H4 (cell line): ENCODE results near the gene AUNIP. TPM values are rescaled to one million over a fixed set of nuclear protein-coding genes. Genes with fewer than 3 reads are reported as not detected.

Experiments used
- DNase-seq: peaks from one replicate; pipeline ENCODE4 v3.0.0-alpha.2; 2015; ENCODE audit warnings: low spot score
- total RNA-seq: library from RNA; depleted of rRNA; stranded (reverse); fragments of >200 nt; shearing (Covaris generic); gene quantifications from 2 replicates; pipeline ENCODE4 v1.2.3, GENCODE V29; 2014; rRNA removed

AUNIP gene
- total RNA-seq, 1 experiment from 2014 or later: 8.7 TPM

DNA sequence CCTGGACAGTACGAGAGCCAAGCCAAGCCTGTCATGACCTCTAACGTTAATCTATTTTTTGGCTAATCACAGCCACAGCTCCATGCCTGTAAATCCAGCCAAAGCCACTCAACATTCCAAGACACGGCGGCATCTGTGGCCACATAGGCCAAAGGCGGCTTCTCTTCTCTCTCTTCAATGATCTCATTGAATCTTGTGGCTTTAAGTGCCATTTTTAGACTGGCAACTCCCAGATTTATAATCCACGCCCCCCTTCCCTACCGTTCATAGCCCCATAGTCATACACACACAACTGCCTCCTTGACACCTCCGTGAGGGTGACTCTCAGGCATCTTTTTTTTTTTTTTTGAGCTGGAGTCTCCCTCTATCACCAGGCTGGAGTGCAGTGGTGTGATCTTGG lies 64.9 kb downstream of the AUNIP start:
- DNase-seq: peak; percentile 52

DNA sequence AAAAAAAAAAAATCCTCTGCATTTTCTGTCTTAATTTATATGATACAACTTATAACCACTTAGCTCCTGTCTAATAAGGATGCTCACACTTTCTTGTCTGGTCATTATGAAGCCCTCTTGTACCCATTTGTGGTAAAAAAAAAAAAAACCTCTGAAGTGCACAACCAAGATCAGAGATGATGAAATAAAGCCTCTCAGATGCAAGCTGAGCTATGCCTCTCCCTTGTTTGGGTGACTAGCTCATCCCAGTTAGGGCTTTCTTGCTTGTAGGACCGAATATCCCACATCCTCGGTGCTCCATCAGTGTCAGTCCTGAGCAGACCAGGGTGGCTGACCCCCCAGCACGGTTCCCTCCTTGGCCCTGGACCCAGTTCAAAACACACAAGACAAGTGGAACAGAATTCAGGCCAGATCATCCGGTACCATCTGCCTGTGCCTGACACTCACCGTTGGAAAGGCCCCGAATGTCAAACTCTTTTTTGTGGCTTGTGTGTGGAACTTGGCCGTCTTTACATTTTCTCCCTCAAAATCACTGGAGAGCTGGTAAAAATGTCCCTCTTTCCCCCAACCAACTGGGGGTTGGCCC lies 65.6 kb downstream of the AUNIP start:
- no peak for DNase-seq

DNA sequence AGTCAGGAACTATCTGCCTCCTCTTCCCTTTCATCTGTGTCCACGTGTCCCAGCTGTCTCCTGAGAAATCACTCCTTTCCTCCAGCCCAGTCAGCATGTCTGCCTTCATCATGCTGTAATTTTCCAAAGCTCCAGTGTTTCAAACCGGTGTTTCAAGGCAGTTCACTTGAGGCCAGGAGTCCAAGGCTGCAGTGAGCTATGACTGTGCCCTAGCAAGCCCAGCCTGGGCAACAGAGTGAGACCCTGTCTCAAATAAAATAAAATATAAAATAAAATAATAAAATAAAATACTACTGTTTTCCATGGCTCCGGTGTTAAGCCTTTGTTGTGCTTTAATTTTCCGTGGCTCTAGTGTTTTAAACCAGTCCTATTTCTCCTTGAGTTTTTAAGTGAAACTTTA lies 67.1 kb downstream of the AUNIP start:
- no peak for DNase-seq

DNA sequence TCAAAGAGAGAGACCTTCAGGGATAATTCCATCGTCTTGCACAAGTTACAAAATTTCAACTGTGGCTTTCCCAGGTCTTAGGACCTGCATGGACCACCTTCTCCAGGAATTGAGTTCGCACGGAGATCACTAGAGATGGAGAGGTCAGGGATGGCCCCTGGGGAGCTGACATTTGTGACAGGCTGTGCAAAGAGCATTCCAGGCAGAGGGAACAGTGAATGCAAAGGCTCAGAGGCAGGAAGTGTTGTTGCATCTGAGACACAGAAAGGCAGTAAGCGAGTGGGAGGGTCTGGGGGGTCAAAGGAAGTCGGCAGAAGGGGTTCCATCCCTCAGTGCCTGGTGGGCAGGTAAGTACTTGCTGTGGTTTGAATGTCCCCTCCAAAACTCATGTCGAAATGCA lies 68.8 kb downstream of the AUNIP start:
- no peak for DNase-seq

DNA sequence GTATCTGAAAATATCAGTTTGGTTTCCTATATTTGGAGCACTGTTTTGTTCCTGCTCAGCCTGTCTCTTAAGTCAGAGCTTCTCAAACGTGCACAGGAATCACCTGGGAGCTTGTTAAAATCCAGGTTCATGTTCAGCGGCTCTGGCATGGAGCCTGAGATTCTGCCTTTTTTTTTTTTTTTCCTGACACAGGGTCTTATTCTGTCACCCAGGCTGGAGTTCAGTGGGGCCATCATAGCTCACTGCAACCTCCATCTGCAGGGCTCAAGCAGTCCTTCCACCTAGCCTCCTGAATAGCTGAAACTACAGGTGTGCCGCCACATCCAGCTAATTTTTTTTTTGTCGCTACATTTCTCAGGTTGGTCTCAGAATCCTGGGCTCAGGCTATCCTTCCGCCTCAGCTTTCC lies 71.5 kb downstream of the AUNIP start:
- no peak for DNase-seq

DNA sequence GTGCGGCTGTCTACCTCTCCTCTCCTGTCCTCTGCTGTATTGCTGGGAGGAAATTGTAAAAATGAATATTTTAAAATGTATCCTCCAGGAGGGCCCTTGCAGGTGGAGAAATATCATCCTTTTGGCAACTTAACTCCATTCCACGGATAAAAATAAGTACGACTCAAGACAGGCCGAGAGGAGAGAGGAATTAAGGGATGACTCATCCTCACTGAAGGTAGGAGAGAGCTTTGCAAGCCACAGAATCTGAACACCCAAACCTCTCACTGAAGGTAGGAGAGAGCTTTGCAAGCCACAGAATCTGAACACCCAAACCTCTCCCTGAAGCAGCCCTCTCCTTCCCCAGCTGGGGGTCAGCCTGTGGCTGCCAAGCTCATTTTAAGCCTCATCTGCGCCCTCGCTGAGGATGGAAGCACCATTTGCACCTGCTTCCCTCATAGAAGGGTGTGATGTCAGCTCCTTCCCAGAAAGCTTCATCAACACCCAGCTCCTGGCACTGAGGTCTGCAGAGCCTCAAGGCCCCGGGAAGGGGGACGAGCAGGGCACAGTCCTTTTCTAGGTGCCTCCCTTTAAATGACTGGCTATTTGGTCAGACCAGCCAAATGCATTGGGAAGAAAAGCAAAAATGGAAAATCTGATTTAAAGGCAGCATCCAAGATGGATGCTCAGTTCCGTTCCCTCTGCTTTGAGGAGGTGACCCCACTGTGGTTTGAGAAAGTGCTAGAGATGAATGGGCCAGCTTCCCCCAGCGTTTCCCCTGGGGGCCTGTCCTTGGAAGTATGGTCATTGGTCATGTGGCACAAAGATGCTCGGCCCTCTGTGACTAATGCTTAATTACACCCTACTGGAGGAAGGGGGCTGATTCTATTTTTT lies 72.1 kb downstream of the AUNIP start:
- no peak for DNase-seq

DNA sequence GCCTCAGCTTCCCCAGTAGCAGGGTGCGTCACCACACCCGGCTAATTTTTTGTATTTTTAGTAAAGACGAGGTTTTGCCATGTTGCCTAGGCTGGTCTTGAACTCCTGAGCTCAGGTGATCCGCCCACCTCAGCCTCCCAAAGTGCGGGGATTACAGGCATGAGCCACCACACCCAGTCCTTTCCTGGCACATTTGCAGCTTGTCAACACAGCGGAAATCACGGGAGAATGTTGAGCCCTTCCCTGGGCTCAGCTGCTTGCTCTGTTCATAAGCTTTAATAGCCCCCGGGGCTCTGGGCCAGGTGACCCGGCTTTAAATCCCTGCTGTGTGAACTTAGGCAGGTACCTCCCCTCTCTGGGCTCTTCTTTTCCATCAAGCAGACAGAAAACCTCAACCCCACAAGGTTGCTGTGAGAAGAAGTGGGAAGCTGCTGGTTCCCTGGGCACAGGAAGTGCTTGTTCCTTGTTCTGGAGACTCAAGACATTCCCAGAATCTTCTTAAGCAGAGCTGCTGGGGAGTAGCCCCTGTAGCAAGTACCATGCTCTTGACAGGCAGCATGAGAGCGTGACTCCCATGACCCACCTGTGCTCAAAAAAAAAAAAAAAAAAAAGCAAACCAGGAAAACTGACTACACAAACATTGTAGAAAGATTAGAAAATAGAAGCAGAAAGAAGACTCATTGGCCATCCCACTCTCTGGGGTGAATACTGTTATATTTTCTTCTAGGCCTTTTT lies 73.8 kb downstream of the AUNIP start:
- no peak for DNase-seq

DNA sequence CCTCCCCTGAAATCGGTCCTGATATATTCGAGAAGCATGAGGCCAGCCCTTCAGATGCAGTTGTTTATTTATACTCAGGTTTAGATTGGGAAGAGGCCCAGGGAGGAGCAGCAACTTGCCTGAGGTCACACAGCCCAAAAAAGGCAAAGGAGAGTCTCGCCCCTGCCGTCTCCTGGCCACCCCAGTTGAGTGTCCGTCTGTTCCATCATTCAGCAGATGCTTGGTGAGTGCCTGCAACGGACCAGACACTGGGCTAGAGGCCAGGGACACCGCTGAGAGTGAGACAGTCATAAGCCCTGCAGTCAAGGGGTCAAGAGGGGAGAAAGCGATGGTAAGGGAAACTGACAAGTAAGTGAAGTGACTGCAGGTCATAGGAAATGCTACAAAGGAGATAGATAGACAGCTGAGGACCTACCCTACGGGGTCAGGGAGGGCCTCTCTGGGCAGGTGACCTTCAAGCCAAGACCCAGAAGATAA lies 74.6 kb downstream of the AUNIP start:
- DNase-seq: no peak

Other genes starting within 250 kb of the AUNIP start
- 0.95 TPM in 1 of 2 replicates, not detected in the other for gene MAN1C1, start 242.7 kb downstream of the AUNIP start, total RNA-seq
- gene SELENON, start 59.3 kb downstream of the AUNIP start, total RNA-seq: 27.7 and 32.1 TPM in 2 replicates
- 24.4 and 31.7 TPM in 2 replicates for gene MTFR1L, start 39.5 kb downstream of the AUNIP start, total RNA-seq
- gene PAQR7, start 16.3 kb upstream of the AUNIP start, total RNA-seq: 2.8 and 3.2 TPM in 2 replicates
- 204 and 329 TPM in 2 replicates for gene STMN1, start 47.0 kb upstream of the AUNIP start, total RNA-seq
- 5.6 and 8.3 TPM in 2 replicates for gene PAFAH2, start 138.6 kb upstream of the AUNIP start, total RNA-seq
- gene EXTL1, start 162.3 kb upstream of the AUNIP start, total RNA-seq: not detected in 2 replicates
- gene SLC30A2, start 186.7 kb upstream of the AUNIP start, total RNA-seq: not detected in 2 replicates
- not detected in 2 replicates for gene TRIM63, start 208.2 kb upstream of the AUNIP start, total RNA-seq